ENCODE data around the gene PATJ.
"Not testable (repeated sequence)": the region's sequence is repeated elsewhere in the genome, so short reads cannot be mapped to it uniquely, and the experiment has no call there.

PATJ gene

DNA sequence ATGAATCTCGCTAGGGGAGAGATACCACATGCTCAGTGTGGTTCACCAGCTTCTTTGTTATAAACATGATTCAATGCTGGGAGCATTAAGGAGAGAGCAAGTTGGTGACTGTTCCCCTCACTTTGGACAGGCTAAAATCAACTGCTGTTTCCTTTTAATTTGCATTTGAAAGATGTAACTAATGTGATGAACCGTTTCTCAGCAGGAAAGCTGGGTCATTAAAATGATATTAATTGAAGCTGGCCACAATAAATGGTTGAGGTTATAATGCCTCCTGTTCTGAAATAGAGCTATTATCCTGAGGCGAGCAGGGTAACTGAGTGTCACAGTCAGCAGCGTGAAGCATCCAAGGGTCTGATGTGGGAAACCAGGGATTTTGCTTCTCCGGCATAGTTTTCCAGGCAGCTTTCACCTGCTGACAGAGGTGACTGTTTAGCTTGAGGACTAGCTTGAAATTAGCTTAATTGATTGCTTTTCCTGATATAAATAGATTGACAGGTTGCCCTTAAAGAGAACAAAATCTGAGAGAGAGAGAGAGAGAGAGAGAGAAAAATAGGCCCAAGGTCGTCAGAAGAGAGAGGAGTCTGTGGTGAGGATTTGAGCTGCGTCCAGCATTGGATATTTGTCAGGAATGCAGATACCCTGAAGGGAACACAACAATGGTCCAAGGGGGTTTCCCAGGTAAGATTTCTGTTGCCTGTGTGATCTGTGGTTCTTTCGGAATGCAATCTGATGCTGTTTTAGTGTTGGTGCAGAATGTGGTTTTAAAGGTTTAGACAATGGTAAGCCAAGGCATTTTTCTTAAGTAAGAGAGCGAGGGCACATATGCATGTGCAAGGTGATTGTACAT lies 209.7 kb downstream of the PATJ start:
- no peak for DNase-seq (ENCODE audit: low spot score)

DNA sequence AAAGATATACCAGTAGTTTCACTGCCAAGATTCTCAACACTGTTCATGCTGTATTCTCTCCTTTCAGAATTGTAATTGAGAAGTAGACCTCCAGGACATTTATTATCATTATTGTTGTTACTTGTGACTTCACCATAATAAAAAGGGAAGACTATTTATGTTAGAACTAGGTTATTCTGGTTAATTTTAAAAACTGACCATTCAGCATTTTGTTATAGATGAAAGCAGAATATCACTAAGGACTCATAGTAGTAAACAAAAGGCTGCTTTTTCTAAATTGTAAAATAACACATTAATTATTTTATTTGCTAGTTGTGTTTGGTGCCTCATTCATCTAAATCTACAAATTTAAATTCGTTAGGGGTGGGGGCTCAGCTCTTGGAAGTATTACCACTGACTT lies 210.4 kb downstream of the PATJ start:
- DNase-seq (ENCODE audit: low spot score) = no peak

DNA sequence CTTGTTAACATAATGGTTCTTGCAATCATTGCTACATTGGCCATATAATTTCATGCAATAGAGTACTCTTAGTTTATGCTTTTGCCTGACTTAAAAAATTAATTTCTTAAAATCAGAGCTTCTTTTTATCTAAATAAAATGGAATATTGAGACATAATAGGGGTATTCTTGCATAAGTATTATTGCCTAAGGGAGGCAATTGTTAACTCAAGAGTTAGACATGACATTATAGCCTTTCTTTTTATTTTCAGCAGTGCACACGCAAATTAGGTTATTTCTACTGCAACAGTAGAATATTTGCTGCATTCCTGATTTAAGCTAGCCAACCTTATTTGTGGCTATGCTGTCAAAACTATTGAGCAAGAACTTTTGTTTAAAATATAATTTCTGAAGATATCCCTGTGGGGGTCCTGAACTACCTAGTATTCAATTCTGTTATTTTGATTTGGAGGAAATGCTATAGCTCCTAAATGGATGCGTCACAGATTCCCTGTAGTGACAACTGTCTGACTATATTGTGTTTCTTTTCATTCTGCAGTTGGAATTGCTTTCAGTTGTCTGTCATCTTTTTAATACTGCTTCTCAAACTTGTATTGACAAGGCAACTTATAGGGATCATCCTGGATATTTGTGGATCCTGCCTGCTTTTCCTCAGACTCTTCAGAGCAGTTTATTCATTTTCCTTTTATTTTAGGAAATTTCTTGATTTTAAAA lies 211.0 kb downstream of the PATJ start:
- DNase-seq (ENCODE audit: low spot score) = no peak

- DNase-seq (ENCODE audit: low spot score) = no peak
Measured at GRCh38 chr1:61953790-61954150, 211.5 kb downstream of the PATJ start.

DNA sequence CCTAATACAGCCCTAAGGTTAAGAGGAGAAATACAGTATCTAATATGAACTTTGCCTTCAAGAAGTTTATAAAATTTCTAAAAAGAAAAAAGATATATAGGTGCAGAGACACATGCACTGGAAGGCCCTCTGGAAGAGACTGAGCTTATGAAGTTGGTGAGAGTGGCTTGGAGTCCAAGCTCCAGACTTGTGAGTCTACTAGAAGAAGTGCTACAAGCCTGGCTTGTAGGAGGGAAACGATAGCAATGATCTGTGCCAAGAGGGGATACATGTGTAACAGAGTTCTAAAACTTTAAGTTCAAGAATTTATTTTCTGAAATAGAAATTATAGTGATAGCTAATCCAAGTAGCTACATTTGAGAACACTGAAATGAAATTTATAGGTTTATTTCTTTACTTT lies 213.0 kb downstream of the PATJ start:
- no peak for DNase-seq (ENCODE audit: low spot score)

- no peak for DNase-seq (ENCODE audit: low spot score)
Measured at GRCh38 chr1:61956016-61956645, 213.9 kb downstream of the PATJ start.

- no peak for DNase-seq (ENCODE audit: low spot score)
Measured at GRCh38 chr1:61956784-61957183, 214.5 kb downstream of the PATJ start.

DNA sequence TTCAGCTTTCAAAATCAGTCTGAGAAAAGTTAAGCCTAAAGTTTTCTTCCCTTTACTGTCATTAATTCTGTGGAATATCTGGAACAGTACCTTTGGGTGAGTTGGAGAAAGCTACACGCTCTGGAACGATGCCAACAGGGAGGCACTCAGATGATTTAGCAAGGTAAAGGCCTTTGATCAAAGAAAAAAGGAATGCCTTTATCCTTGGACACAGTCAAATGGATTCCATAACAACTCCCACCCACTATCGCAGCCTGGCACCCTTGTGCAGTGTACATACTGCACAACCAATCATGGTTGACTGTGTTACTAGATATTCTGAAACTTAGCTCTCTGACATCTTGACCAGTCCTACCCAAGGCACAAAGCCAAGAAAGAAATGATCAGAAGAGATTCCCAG lies 218.7 kb downstream of the PATJ start:
- DNase-seq (ENCODE audit: low spot score) = no peak

- DNase-seq (ENCODE audit: low spot score) = no peak
Measured at GRCh38 chr1:61962631-61963030, 220.4 kb downstream of the PATJ start.

GRCh38 chr1:61966450-61967225 lies 224.4 kb downstream of the PATJ start:
- DNase-seq (ENCODE audit: low spot score) = not testable (repeated sequence)

- DNase-seq (ENCODE audit: low spot score) = no peak
Measured at GRCh38 chr1:61967750-61968149, 225.5 kb downstream of the PATJ start.

DNA sequence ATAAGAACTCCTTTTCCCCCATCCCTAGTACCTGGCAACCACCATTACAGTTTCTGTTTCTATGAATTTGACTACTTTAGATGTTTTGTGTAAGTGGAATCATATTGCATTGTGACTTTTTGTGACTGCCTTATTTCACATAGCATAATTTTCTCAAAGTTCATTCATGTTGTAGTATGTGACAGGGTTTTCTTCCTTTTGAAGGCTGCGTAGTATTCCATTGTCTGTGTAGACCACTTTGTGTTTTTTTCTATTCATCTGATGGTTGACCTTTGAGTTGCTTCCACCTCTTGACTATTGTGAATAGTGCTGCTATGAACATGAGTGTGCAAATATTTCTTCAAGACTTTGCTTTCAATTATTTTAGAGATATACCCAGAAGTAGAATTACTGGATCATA lies 226.6 kb downstream of the PATJ start:
- no peak for DNase-seq (ENCODE audit: low spot score)

DNA sequence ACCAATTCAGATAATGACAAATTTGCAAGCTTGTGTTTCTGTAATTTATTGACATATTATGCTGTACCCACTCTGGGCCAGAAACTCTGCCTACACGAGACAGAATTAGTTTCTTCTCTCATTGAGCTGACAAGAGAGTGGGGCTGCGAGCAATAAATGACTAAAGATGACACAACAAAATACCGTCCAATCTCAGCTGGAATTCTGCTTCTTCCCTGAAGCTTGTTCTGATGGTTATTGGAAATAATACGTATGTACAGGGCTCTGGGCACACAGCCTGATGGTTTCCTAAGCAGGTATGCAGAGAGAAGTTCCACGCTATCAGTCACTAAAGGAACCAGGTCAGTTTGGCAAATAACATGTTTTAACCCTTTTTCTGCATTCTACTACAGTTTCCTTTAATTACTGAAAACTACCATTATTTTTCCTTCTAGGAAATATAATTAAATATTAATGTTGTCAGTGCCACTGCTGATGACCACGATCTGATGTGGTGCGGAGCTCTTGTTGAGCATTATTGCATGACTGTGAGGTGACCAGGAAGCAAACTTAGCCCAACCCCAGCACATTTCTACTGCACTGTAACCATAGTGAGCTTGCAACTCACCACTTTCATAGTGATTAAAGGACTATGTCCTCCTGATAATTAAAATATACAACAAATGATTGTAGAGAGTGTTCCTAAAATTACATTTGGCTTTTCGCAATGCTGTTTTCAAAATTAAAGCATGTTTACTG lies 231.0 kb downstream of the PATJ start:
- DNase-seq (ENCODE audit: low spot score) = no peak

- DNase-seq (ENCODE audit: low spot score) = no peak
Measured at GRCh38 chr1:61975638-61976037, 233.4 kb downstream of the PATJ start.

GRCh38 chr1:61976566-61976965 lies 234.3 kb downstream of the PATJ start:
- no peak for DNase-seq (ENCODE audit: low spot score)

- no peak for DNase-seq (ENCODE audit: low spot score)
Measured at GRCh38 chr1:61978796-61979195, 236.5 kb downstream of the PATJ start.

GRCh38 chr1:61979729-61980128 lies 237.4 kb downstream of the PATJ start:
- no peak for DNase-seq (ENCODE audit: low spot score)

DNA sequence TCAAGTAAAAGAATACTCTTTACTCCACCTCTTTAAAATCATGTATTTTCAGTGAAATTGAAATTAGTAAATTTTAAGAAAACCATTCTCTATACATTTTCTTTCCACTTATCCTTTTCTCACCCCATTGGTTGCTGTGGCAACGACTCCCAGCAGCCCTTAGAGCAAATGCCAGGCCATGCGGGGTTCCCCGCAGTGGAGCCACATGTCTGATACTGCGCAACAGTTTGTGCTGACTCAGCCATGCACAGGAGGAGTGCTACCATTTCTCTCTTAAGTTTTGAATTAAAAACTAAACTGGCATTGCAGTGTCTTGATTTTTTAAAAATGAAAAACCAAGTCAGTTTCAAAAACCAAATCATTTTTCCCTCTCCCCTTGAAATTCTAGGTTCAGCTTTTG lies 238.3 kb downstream of the PATJ start:
- DNase-seq (ENCODE audit: low spot score) = no peak

DNA sequence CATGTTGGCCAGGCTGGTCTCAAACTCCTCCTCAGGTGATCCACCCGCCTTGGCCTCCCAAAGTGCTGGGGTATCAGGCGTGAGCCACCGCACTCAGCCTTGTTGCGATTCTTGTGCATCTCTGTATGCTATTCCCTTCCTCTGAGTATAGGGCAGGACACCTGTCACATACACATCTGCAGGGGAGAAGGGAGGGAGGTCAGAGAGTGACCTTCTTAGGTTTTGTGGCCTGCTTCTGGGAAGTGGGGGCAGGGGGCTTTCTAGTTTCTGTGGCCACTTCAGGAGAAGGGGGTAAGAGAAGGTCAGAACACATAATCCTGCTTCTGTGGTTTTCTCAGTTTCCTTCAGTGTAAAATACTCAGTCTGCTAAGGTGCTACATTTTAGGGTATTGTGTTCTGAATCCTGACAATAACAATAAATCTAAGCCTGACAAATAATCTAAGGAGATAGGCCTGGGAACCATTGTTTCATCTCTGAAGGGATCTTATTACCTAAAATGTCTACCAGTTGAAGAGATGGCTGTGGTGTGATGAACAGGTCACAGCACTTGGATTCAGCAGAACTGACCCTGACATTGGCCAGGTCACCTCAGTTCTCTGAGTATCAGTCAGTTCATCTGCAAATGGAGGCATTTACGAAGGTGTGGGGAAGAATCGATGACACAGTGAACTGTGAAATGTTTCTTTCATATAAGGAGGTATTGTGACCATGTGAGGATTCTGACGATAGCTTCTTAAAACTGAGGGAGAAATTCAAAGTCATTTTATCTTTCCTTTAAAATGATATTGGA lies 239.8 kb downstream of the PATJ start:
- DNase-seq (ENCODE audit: low spot score) = no peak

- no peak for DNase-seq (ENCODE audit: low spot score)
Measured at GRCh38 chr1:61983236-61983635, 241.0 kb downstream of the PATJ start.

DNA sequence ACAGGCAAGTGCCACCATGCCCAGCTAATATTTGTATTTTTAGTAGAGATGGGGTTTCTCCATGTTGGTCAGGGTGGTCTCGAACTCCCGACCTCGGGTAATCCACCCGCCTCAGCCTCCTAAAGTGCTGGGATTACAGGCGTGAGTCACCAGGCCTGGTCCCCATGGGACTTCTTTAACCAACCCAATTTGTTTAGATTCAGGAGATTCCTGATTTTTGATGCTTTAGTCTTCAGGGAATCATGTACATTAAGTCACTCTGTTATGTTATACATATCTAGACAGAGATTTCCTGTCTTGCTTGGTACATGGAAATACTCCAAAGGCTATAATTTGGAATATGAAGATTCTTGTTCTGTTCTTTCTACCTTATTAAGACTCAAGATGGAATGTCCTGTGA lies 250.0 kb downstream of the PATJ start:
- no peak for DNase-seq (ENCODE audit: low spot score)
